HEK293T (cell line): ENCODE results near the gene HSD3B7.

ENCODE experiments used
- CTBP1 ChIP-seq: fragments of 450-650 bp; IDR thresholded peaks from 2 replicates; pipeline ENCODE4 v1.6.1; 2016; ENCODE audit warnings: borderline replicate concordance
- ELF4 ChIP-seq: fragments of 450-650 bp; IDR thresholded peaks from 2 replicates; pipeline ENCODE4 v1.6.1; 2017; ENCODE audit warnings: antibody characterized with exemption
- FOXK2 ChIP-seq: fragments of 450-650 bp; IDR thresholded peaks from 2 replicates; pipeline ENCODE4 v1.6.1; 2016; ENCODE audit warnings: mild to moderate bottlenecking
- LEF1 ChIP-seq: fragments of 450-650 bp; IDR thresholded peaks from 2 replicates; pipeline ENCODE4 v1.6.1; 2017; ENCODE audit warnings: mild to moderate bottlenecking, borderline replicate concordance
- SP1 ChIP-seq: fragments of 450-650 bp; IDR thresholded peaks from 2 replicates; pipeline ENCODE4 v1.6.1; 2017

DNA sequence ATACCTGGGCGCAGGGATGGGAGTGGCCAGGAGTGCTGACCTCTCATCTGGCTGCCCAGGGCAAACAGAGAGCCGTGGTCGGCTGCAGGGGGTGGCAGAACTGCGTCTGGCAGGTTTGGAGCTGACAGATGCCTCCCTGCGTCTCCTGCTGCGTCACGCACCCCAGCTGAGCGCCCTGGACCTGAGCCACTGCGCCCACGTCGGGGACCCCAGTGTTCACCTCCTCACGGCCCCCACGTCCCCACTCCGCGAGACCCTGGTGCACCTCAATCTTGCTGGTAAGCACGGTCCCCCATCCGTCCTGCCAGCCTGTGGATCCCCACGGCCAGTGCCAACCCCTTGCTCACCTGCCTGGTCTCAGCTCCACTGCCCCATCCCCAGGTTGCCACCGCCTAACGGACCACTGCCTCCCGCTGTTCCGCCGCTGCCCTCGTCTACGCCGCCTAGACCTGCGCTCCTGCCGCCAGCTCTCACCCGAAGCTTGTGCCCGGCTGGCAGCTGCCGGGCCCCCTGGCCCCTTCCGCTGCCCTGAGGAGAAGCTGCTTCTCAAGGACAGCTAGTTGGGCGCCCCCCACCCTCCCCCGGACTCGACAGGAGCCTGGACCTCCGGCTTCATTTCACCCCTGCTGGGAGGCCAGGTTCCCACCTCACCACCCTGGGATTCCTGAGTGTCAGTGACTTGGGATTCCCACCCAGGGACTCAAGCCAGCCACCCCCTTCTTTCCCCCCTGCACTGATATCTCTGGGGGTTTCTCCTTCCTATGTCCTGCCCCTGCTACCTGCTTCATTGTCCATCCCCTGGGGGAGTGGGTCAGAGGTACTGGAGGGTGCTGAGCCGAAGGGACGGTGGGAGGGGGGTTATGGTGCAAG lies 38.1 kb upstream of the HSD3B7 start:
- TF ChIP-seq SP1 (no peak), FOXK2 (no peak), LEF1 (no peak), CTBP1 (no peak), ELF4 (no peak)
